Activated CD4-positive, alpha-beta memory T cell treated with anti-CD3 and anti-CD28 coated beads, Interleukin-2, amount 10 ng/mL, durations not matched to agents 7 days and 5 days (primary cell): ENCODE measurements around the gene DICER1. TPM values are rescaled to one million over a fixed set of nuclear protein-coding genes. Genes with fewer than 3 reads are reported as not detected.

Experiments
- CTCF ChIA-PET: fragments of 350-600 bp; sonication (Branson Sonifier 250); formaldehyde crosslinking; loops from one replicate; lab custom pipeline; 2021; ENCODE audit warnings: antibody characterized with exemption, inconsistent platforms; lab: Charles Lee
- POLR2A ChIA-PET: fragments of 350-600 bp; sonication (Branson Sonifier 250); formaldehyde crosslinking; loops from one replicate; lab custom pipeline; 2021; ENCODE audit warnings: antibody characterized with exemption; lab: Charles Lee
- DNase-seq: peaks from one replicate; pipeline ENCODE4 v3.0.0-alpha.2; 2020
- H3K27ac Mint-ChIP-seq: one replicate; pipeline ENCODE4 v1.8.0; 2021; ENCODE audit warnings: mild to moderate bottlenecking, mixed read lengths
- H3K27me3 Mint-ChIP-seq: one replicate; pipeline ENCODE4 v1.8.0; 2021; ENCODE audit warnings: mixed read lengths
- H3K36me3 Mint-ChIP-seq: one replicate; pipeline ENCODE4 v1.8.0; 2021; ENCODE audit warnings: low read depth, mixed read lengths
- H3K4me1 Mint-ChIP-seq: one replicate; pipeline ENCODE4 v1.8.0; 2021; ENCODE audit warnings: mixed read lengths
- H3K4me3 Mint-ChIP-seq: one replicate; pipeline ENCODE4 v1.8.0; 2021; ENCODE audit warnings: mild to moderate bottlenecking, mixed read lengths
- H3K9me3 Mint-ChIP-seq: one replicate; pipeline ENCODE4 v1.8.0; 2021; ENCODE audit warnings: mixed read lengths
- total RNA-seq, 2 experiments: library from RNA; stranded (reverse); gene quantifications; one replicate each; pipeline ENCODE4 v1.2.3, GENCODE V29; 2021

Gene DICER1
- total RNA-seq, 2 experiments from 2014 or later: 46.9 to 52.8 TPM

GRCh38 chr14:95073947-95074346 is 83.4 kb downstream of the DICER1 start:
- H3K27me3 Mint-ChIP-seq: peaks cover 10% of the 10 kb centered on the region
- no peaks in the 10 kb centered on the region for H3K36me3 Mint-ChIP-seq
- peaks cover 2% of the 10 kb centered on the region for H3K9me3 Mint-ChIP-seq
- no peaks in the 10 kb centered on the region for H3K4me1 Mint-ChIP-seq
- no peak overlapping the region for H3K4me3 Mint-ChIP-seq
- CTCF ChIA-PET: no interaction called here
- no peak overlapping the region for H3K27ac Mint-ChIP-seq
- POLR2A ChIA-PET: no interaction called here
- DNase-seq: no peak

- Mint-ChIP-seq H3K27ac (no peak overlapping the region), H3K9me3 (no peaks in the 10 kb centered on the region), H3K27me3 (peaks cover 7% of the 10 kb centered on the region), H3K4me3 (no peak overlapping the region), H3K4me1 (no peaks in the 10 kb centered on the region), H3K36me3 (no peaks in the 10 kb centered on the region)
- CTCF ChIA-PET: no interaction called here
- POLR2A ChIA-PET: no interaction called here
- no peak for DNase-seq
These were observed 84.9 kb downstream of the DICER1 start for GRCh38 chr14:95072310-95072905.

- no peak overlapping the region for H3K27ac Mint-ChIP-seq
- peaks cover 6% of the 10 kb centered on the region for H3K27me3 Mint-ChIP-seq
- CTCF ChIA-PET: no interaction called here
- no peaks in the 10 kb centered on the region for H3K9me3 Mint-ChIP-seq
- H3K36me3 Mint-ChIP-seq: no peaks in the 10 kb centered on the region
- POLR2A ChIA-PET: no interaction called here
- no peak for DNase-seq
- no peaks in the 10 kb centered on the region for H3K4me1 Mint-ChIP-seq
- no peak overlapping the region for H3K4me3 Mint-ChIP-seq
These were observed 85.6 kb downstream of the DICER1 start for GRCh38 chr14:95071649-95072280.

GRCh38 chr14:95070748-95071435 is 86.4 kb downstream of the DICER1 start:
- no peaks in the 10 kb centered on the region for H3K4me1 Mint-ChIP-seq
- no peak overlapping the region for H3K27ac Mint-ChIP-seq
- no peak for DNase-seq
- H3K36me3 Mint-ChIP-seq: no peaks in the 10 kb centered on the region
- H3K4me3 Mint-ChIP-seq: no peak overlapping the region
- no peaks in the 10 kb centered on the region for H3K9me3 Mint-ChIP-seq
- peaks cover 3% of the 10 kb centered on the region for H3K27me3 Mint-ChIP-seq
- ChIA-PET POLR2A (no interaction called here), CTCF (no interaction called here)

- Mint-ChIP-seq H3K27me3 (peaks cover 3% of the 10 kb centered on the region), H3K4me1 (no peaks in the 10 kb centered on the region), H3K27ac (no peak overlapping the region), H3K4me3 (no peak overlapping the region), H3K36me3 (no peaks in the 10 kb centered on the region), H3K9me3 (no peaks in the 10 kb centered on the region)
- ChIA-PET CTCF (no interaction called here), POLR2A (no interaction called here)
- no peak for DNase-seq
These were observed 87.8 kb downstream of the DICER1 start for GRCh38 chr14:95069547-95069946.

GRCh38 chr14:95069018-95069417 is 88.3 kb downstream of the DICER1 start:
- H3K4me3 Mint-ChIP-seq: no peak overlapping the region
- H3K36me3 Mint-ChIP-seq: no peaks in the 10 kb centered on the region
- no peaks in the 10 kb centered on the region for H3K4me1 Mint-ChIP-seq
- no peak overlapping the region for H3K27ac Mint-ChIP-seq
- H3K27me3 Mint-ChIP-seq: peaks cover 3% of the 10 kb centered on the region
- ChIA-PET CTCF (no interaction called here), POLR2A (no interaction called here)
- H3K9me3 Mint-ChIP-seq: no peaks in the 10 kb centered on the region
- no peak for DNase-seq

GRCh38 chr14:95068521-95068920 is 88.8 kb downstream of the DICER1 start:
- Mint-ChIP-seq H3K4me1 (no peaks in the 10 kb centered on the region), H3K9me3 (no peaks in the 10 kb centered on the region), H3K27me3 (peaks cover 3% of the 10 kb centered on the region), H3K4me3 (no peak overlapping the region), H3K36me3 (no peaks in the 10 kb centered on the region), H3K27ac (no peak overlapping the region)
- ChIA-PET POLR2A (no interaction called here), CTCF (no interaction called here)
- DNase-seq: no peak

- no peak overlapping the region for H3K27ac Mint-ChIP-seq
- CTCF ChIA-PET: no interaction called here
- no peaks in the 10 kb centered on the region for H3K9me3 Mint-ChIP-seq
- DNase-seq: no peak
- peaks cover 3% of the 10 kb centered on the region for H3K27me3 Mint-ChIP-seq
- no peaks in the 10 kb centered on the region for H3K4me1 Mint-ChIP-seq
- POLR2A ChIA-PET: no interaction called here
- no peaks in the 10 kb centered on the region for H3K36me3 Mint-ChIP-seq
- no peak overlapping the region for H3K4me3 Mint-ChIP-seq
These were observed 89.2 kb downstream of the DICER1 start for GRCh38 chr14:95068080-95068479.

- H3K36me3 Mint-ChIP-seq: no peaks in the 10 kb centered on the region
- no peaks in the 10 kb centered on the region for H3K4me1 Mint-ChIP-seq
- H3K4me3 Mint-ChIP-seq: no peak overlapping the region
- CTCF ChIA-PET: no interaction called here
- H3K27me3 Mint-ChIP-seq: peaks cover 3% of the 10 kb centered on the region
- POLR2A ChIA-PET: no interaction called here
- no peak overlapping the region for H3K27ac Mint-ChIP-seq
- no peaks in the 10 kb centered on the region for H3K9me3 Mint-ChIP-seq
- no peak for DNase-seq
These were observed 89.8 kb downstream of the DICER1 start for GRCh38 chr14:95067526-95067925.

- peaks cover 3% of the 10 kb centered on the region for H3K27me3 Mint-ChIP-seq
- no peaks in the 10 kb centered on the region for H3K36me3 Mint-ChIP-seq
- H3K9me3 Mint-ChIP-seq: no peaks in the 10 kb centered on the region
- ChIA-PET CTCF (no interaction called here), POLR2A (no interaction called here)
- H3K27ac Mint-ChIP-seq: no peak overlapping the region
- no peak for DNase-seq
- H3K4me3 Mint-ChIP-seq: no peak overlapping the region
- H3K4me1 Mint-ChIP-seq: no peaks in the 10 kb centered on the region
These were observed 90.8 kb downstream of the DICER1 start for GRCh38 chr14:95066427-95066986.

- Mint-ChIP-seq H3K9me3 (no peaks in the 10 kb centered on the region), H3K4me3 (no peak overlapping the region), H3K27ac (no peak overlapping the region), H3K4me1 (no peaks in the 10 kb centered on the region), H3K27me3 (no peaks in the 10 kb centered on the region), H3K36me3 (no peaks in the 10 kb centered on the region)
- ChIA-PET POLR2A (no interaction called here), CTCF (no interaction called here)
- DNase-seq: no peak
These were observed 91.9 kb downstream of the DICER1 start for GRCh38 chr14:95065411-95065810.

GRCh38 chr14:95064734-95065133 is 92.6 kb downstream of the DICER1 start:
- no peaks in the 10 kb centered on the region for H3K27me3 Mint-ChIP-seq
- ChIA-PET POLR2A (no interaction called here), CTCF (no interaction called here)
- H3K27ac Mint-ChIP-seq: no peak overlapping the region
- H3K4me3 Mint-ChIP-seq: no peak overlapping the region
- H3K9me3 Mint-ChIP-seq: no peaks in the 10 kb centered on the region
- no peaks in the 10 kb centered on the region for H3K36me3 Mint-ChIP-seq
- no peak for DNase-seq
- H3K4me1 Mint-ChIP-seq: peaks cover 2% of the 10 kb centered on the region

GRCh38 chr14:95064256-95064655 is 93.1 kb downstream of the DICER1 start:
- no peak for DNase-seq
- no peaks in the 10 kb centered on the region for H3K36me3 Mint-ChIP-seq
- no peak overlapping the region for H3K4me3 Mint-ChIP-seq
- no peaks in the 10 kb centered on the region for H3K9me3 Mint-ChIP-seq
- CTCF ChIA-PET: no interaction called here
- POLR2A ChIA-PET: no interaction called here
- no peak overlapping the region for H3K27ac Mint-ChIP-seq
- peaks cover 4% of the 10 kb centered on the region for H3K4me1 Mint-ChIP-seq
- H3K27me3 Mint-ChIP-seq: no peaks in the 10 kb centered on the region
